Tibial artery (tissue), 4 donors: ENCODE measurements around the gene RABGGTA.

ENCODE experiments used
- DNase-seq, 2 donors: peaks; one replicate each; pipeline ENCODE4 v3.0.0-alpha.2; 2019
- H3K27ac ChIP-seq, 2 donors: fragments of 200-600 bp; sonication (generic) in 1 of 2; 1 replicate in 1 of 2; 2 replicates in 1 of 2; pipeline ENCODE4 v1.5.1; 2018 to 2019; ENCODE audit warnings: mild to moderate bottlenecking in 1 of 2
- H3K27me3 ChIP-seq, 2 donors: fragments of 200-600 bp; sonication (generic) in 1 of 2; one replicate each; pipeline versions ENCODE4 v1.5.1 to v1.6.0; 2016 to 2019
- H3K36me3 ChIP-seq, 3 donors: fragments of 200-600 bp; sonication (generic) in 2 of 3; one replicate each; pipeline ENCODE4 v1.5.1; 2016 to 2019; ENCODE audit warnings: mild to moderate bottlenecking in 2 of 3
- H3K4me1 ChIP-seq, 4 donors: fragments of 200-600 bp; sonication (generic) in 2 of 4; 1 replicate in 3 of 4; 2 replicates in 1 of 4; pipeline ENCODE4 v1.5.1; 2016 to 2019
- H3K4me3 ChIP-seq, 2 donors: fragments of 200-600 bp; sonication (generic) in 1 of 2; 1 replicate in 1 of 2; 2 replicates in 1 of 2; pipeline ENCODE4 v1.5.1; 2018 to 2019; ENCODE audit warnings: mild to moderate bottlenecking in 2 of 2
- H3K9me3 ChIP-seq, 3 donors: fragments of 200-600 bp; sonication (generic) in 1 of 3; one replicate each; pipeline ENCODE4 v1.5.1; 2016 to 2019
- CTCF ChIP-seq, 2 experiments: fragments of 200-600 bp in 1 of 2; fragments of 450-650 bp in 1 of 2; IDR thresholded peaks; one replicate each; pipeline ENCODE4 v1.5.1; 2017 to 2019; ENCODE audit warnings: antibody characterized with exemption in 2 of 2, mild to moderate bottlenecking in 1 of 2, moderate library complexity in 1 of 2
- intact Hi-C: fragments of 100-400 bp; cut with DNase I; formaldehyde crosslinking; loops from one replicate; pipeline ENCODE4 v1.15.0; 2023; ENCODE audit warnings: low total_unique reads

Gene RABGGTA

GRCh38 chr14:24284501-24285035, 13.2 kb upstream of the RABGGTA start:
- Histone ChIP-seq H3K27me3 (no peaks in the 10 kb centered on the region), H3K27ac (no peak overlapping the region), H3K36me3 (peaks cover 0 to 6% (median 4%) of the 10 kb centered on the region in 3 donors), H3K9me3 (no peaks in the 10 kb centered on the region), H3K4me1 (no peaks in the 10 kb centered on the region), H3K4me3 (no peak overlapping the region)
- DNase-seq, result no peak
- intact Hi-C loops, result no loop called here
- no peak for TF ChIP-seq CTCF (IDR thresholded peaks at IDR 0.05)

- intact Hi-C loops, result no loop called here
- no peak for TF ChIP-seq CTCF (IDR thresholded peaks at IDR 0.05)
Measured at GRCh38 chr14:24283796-24284460, 12.5 kb upstream of the RABGGTA start.

GRCh38 chr14:24282736-24283135, 11.3 kb upstream of the RABGGTA start:
- no peaks in the 10 kb centered on the region for H3K9me3 ChIP-seq
- intact Hi-C loops, result no loop called here
- H3K4me1 ChIP-seq, result no peaks in the 10 kb centered on the region
- no peak for TF ChIP-seq CTCF (IDR thresholded peaks at IDR 0.05)
- H3K4me3 ChIP-seq, result no peak overlapping the region
- H3K27ac ChIP-seq, result no peak overlapping the region
- no peaks in the 10 kb centered on the region for H3K27me3 ChIP-seq
- H3K36me3 ChIP-seq, result no peaks in the 10 kb centered on the region
- DNase-seq, result no peak

More at GRCh38 chr14:24283796-24284460, 12.5 kb upstream of the RABGGTA start:
- no peak overlapping the region for H3K27ac ChIP-seq
- no peaks in the 10 kb centered on the region for H3K36me3 ChIP-seq
- no peaks in the 10 kb centered on the region for H3K27me3 ChIP-seq
- no peak overlapping the region for H3K4me3 ChIP-seq
- no peak for DNase-seq
- H3K4me1 ChIP-seq, result no peaks in the 10 kb centered on the region
- no peaks in the 10 kb centered on the region for H3K9me3 ChIP-seq

GRCh38 chr14:24281636-24282035, 10.2 kb upstream of the RABGGTA start:
- Histone ChIP-seq H3K27ac (no peak overlapping the region), H3K4me1 (no peaks in the 10 kb centered on the region), H3K9me3 (no peaks in the 10 kb centered on the region), H3K27me3 (no peaks in the 10 kb centered on the region), H3K4me3 (no peak overlapping the region), H3K36me3 (no peaks in the 10 kb centered on the region)
- intact Hi-C loops, result no loop called here
- DNase-seq, result no peak
- TF ChIP-seq CTCF (IDR thresholded peaks at IDR 0.05), result no peak

- Histone ChIP-seq H3K4me3 (no peak overlapping the region), H3K36me3 (no peaks in the 10 kb centered on the region), H3K9me3 (no peaks in the 10 kb centered on the region), H3K27ac (no peak overlapping the region), H3K4me1 (no peaks in the 10 kb centered on the region), H3K27me3 (no peaks in the 10 kb centered on the region)
- no peak for TF ChIP-seq CTCF (IDR thresholded peaks at IDR 0.05)
- peak in 1 of 2 donors; percentile 60 for DNase-seq
- intact Hi-C loops, result no loop called here
Measured at GRCh38 chr14:24280797-24281460, 9.5 kb upstream of the RABGGTA start.
